Keratinocyte (primary cell): ENCODE measurements around the gene ZNF710. TPM values are rescaled to one million over a fixed set of nuclear protein-coding genes. Genes with fewer than 3 reads are reported as not detected.

ENCODE experiments used
- DNase-seq: peaks from one replicate; pipeline ENCODE4 v3.0.0-alpha.2; 2011; ENCODE audit warnings: low read depth, missing footprints, low spot score
- FAIRE-seq: peaks from 2 replicates; lab custom pipeline; 2011; peaks lifted over from hg19 to GRCh38; lab: Jason Lieb, UNC
- H2AFZ ChIP-seq: 2 replicates; pipeline ENCODE4 v1.6.0; 2012; ENCODE audit warnings: low read length, control low read depth, inconsistent platforms; ENCODE audit not compliant: control insufficient read depth
- H3K27ac ChIP-seq: 2 replicates; pipeline ENCODE4 v1.5.1; 2011; ENCODE audit warnings: low read length; ENCODE audit not compliant: control insufficient read depth, insufficient read depth
- H3K27me3 ChIP-seq: 3 replicates; pipeline ENCODE4 v1.6.0; 2011; ENCODE audit warnings: low read length; ENCODE audit not compliant: control insufficient read depth, insufficient read depth; ENCODE audit errors: extremely low read depth
- H3K36me3 ChIP-seq, 2 experiments: 2 replicates in 1 of 2; 3 replicates in 1 of 2; pipeline ENCODE4 v1.5.1; 2011; ENCODE audit warnings: low read length in 2 of 2, mild to moderate bottlenecking in 1 of 2; ENCODE audit not compliant: control insufficient read depth in 2 of 2, insufficient read depth in 2 of 2; ENCODE audit errors: extremely low read depth in 1 of 2
- H3K4me1 ChIP-seq: 3 replicates; pipeline ENCODE4 v1.5.1; 2011; ENCODE audit warnings: low read length; ENCODE audit not compliant: control insufficient read depth, insufficient read depth; ENCODE audit errors: extremely low read depth
- H3K4me2 ChIP-seq: 3 replicates; pipeline ENCODE4 v1.6.0; 2011; ENCODE audit warnings: low read depth, low read length; ENCODE audit not compliant: control insufficient read depth, insufficient read depth; ENCODE audit errors: extremely low read depth
- H3K4me3 ChIP-seq, 3 experiments: fragments of 200-600 bp in 1 of 3; sonication (generic) in 1 of 3; 2 replicates in 2 of 3; 3 replicates in 1 of 3; pipeline ENCODE4 v1.5.1; 2011 to 2016; ENCODE audit warnings: low read length in 3 of 3, mild to moderate bottlenecking in 3 of 3, control low read depth in 2 of 3, inconsistent platforms in 1 of 3, low read depth in 1 of 3, mixed read lengths in 1 of 3, mixed run types in 1 of 3, moderate library complexity in 1 of 3; ENCODE audit not compliant: control insufficient read depth in 2 of 3, insufficient read depth in 2 of 3; ENCODE audit errors: extremely low read depth in 1 of 3
- H3K79me2 ChIP-seq: 2 replicates; pipeline ENCODE4 v1.6.0; 2012; ENCODE audit warnings: low read length; ENCODE audit not compliant: control insufficient read depth, insufficient read depth
- H3K9ac ChIP-seq: 3 replicates; pipeline ENCODE4 v1.6.0; 2011; ENCODE audit warnings: low read length; ENCODE audit not compliant: control insufficient read depth, insufficient read depth; ENCODE audit errors: extremely low read depth
- H3K9me1 ChIP-seq: 3 replicates; pipeline ENCODE4 v1.6.0; 2011; ENCODE audit warnings: low read length; ENCODE audit not compliant: control insufficient read depth, insufficient read depth; ENCODE audit errors: extremely low read depth
- H3K9me3 ChIP-seq: 2 replicates; pipeline ENCODE4 v1.5.1; 2012; ENCODE audit warnings: low read depth, low read length; ENCODE audit not compliant: control insufficient read depth
- H4K20me1 ChIP-seq: 3 replicates; pipeline ENCODE4 v1.6.0; 2011; ENCODE audit warnings: low read length; ENCODE audit not compliant: control insufficient read depth, insufficient read depth; ENCODE audit errors: extremely low read depth
- EZH2 ChIP-seq: IDR thresholded peaks from one replicate; pipeline ENCODE4 v1.6.1; 2012; ENCODE audit warnings: inconsistent platforms, mild to moderate bottlenecking, low read length, moderate library complexity
- dilution Hi-C: fragments of 300-500 bp; cut with MboI; formaldehyde crosslinking; loops from one replicate; pipeline ENCODE4 v1.7.0; 2020; ENCODE audit warnings: low sequenced_read_pairs; ENCODE audit not compliant: extremely low pct_ligation_motif_present
- polyA plus RNA-seq, 5 experiments: library from polyadenylated mRNA; depleted of rRNA in 3 of 5; stranded (reverse) in 3 of 5; stranded (forward) in 1 of 5; unstranded in 1 of 5; fragments of >200 nt; gene quantifications; 1 replicate in 1 of 5; 2 replicates in 3 of 5; 3 replicates in 1 of 5; pipeline versions ENCODE4 v1.2.1 to v1.2.3, GENCODE V29; 2011 to 2012; ENCODE audit warnings: missing spikeins in 2 of 5, low read depth in 1 of 5, low replicate concordance in 1 of 5
- TF ChIP-seq, protein P1 (sequence below), 3 experiments: IDR thresholded peaks in 1 of 3; conservative IDR thresholded peaks in 1 of 3; optimal IDR thresholded peaks in 1 of 3; 2 replicates in 2 of 3; 3 replicates in 1 of 3; pipeline versions ENCODE3 to v1.5.1; 2011; ENCODE audit warnings: low read length in 3 of 3, mild to moderate bottlenecking in 3 of 3, moderate library complexity in 2 of 3, control low read depth in 1 of 3, inconsistent platforms in 1 of 3; ENCODE audit not compliant: insufficient read depth in 2 of 3; ENCODE audit errors: extremely low read depth in 1 of 3

ZNF710 gene
- polyA plus RNA-seq, 1 donor (not counting 4 experiments of a cell fraction or from before 2014, with no cell fraction given): 4.5 TPM

DNA sequence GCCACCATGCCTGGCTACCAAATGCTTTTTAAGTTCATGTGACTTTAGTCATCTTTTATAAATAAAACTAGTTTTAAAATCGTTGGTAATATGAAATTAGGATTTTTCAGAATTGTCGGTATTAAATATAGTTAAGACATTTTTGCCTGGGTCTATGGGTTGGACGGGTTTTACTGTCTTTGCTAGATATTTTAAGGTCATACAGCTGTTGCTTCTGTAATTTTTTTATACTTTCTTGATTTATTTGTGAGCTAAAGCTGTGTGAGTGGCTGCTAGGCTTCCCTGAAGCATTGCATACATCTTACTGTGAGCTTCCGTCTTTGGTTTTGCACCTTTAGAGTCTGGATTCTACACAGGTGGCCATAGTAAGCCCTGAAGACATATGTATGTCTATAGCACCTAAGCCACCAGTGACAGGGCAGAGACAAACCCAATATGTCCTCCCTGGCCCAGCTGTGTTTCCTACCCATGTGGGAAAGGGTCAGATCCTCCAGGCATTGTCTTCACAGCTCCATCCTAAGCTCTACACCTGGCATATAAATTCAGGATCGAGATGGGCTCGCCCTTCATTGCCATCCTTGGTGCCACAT lies 16.6 kb upstream of the ZNF710 start:
- no peak for FAIRE-seq

DNA sequence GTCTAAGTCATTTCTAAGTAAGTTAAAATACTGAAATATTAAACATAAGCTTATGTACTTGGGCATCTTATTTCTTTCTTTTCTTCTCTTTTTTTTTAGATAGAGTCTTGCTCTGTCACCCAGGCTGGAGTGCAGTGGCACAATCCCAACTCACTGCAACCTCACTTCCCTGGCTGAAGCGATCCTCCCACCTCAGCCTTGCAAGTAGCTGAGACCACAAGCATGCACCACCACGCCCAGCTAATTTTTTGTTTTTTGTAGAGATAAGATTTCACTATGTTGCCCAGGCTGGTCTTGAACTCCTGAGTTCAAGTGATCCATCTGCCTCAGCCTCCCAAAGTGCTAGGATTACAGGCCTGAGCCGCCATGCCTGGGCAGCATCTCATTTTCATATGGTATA lies 16.0 kb upstream of the ZNF710 start:
- Histone ChIP-seq H3K9me1 (no peaks in the 10 kb centered on the region), H2AFZ (no peak overlapping the region), H3K4me2 (no peak overlapping the region), H3K79me2 (no peaks in the 10 kb centered on the region), H3K36me3 (no peaks in the 10 kb centered on the region), H3K9ac (no peak overlapping the region), H3K27ac (no peak overlapping the region), H3K4me1 (no peaks in the 10 kb centered on the region), H3K4me3 (no peak overlapping the region), H4K20me1 (no peaks in the 10 kb centered on the region), H3K9me3 (no peaks in the 10 kb centered on the region), H3K27me3 (no peaks in the 10 kb centered on the region)
- DNase-seq: no peak
- TF ChIP-seq, protein P1, sequence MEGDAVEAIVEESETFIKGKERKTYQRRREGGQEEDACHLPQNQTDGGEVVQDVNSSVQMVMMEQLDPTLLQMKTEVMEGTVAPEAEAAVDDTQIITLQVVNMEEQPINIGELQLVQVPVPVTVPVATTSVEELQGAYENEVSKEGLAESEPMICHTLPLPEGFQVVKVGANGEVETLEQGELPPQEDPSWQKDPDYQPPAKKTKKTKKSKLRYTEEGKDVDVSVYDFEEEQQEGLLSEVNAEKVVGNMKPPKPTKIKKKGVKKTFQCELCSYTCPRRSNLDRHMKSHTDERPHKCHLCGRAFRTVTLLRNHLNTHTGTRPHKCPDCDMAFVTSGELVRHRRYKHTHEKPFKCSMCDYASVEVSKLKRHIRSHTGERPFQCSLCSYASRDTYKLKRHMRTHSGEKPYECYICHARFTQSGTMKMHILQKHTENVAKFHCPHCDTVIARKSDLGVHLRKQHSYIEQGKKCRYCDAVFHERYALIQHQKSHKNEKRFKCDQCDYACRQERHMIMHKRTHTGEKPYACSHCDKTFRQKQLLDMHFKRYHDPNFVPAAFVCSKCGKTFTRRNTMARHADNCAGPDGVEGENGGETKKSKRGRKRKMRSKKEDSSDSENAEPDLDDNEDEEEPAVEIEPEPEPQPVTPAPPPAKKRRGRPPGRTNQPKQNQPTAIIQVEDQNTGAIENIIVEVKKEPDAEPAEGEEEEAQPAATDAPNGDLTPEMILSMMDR (optimal IDR thresholded peaks at IDR 0.05 in 1 of 3, IDR thresholded peaks at IDR 0.05 in 1 of 3, conservative IDR thresholded peaks at IDR 0.05 in 1 of 3; ENCODE audit: extremely low read depth in 1 of 3, insufficient read depth in 2 of 3, low read length in 3 of 3): no peak
- no peak for TF ChIP-seq EZH2
- dilution Hi-C loops: no loop called here
- no peak for FAIRE-seq

More for the DNA sequence above, 16.6 kb upstream of the ZNF710 start:
- Histone ChIP-seq H2AFZ (no peak overlapping the region), H4K20me1 (no peaks in the 10 kb centered on the region), H3K4me3 (no peak overlapping the region), H3K27me3 (no peaks in the 10 kb centered on the region), H3K9me3 (no peaks in the 10 kb centered on the region), H3K9ac (no peak overlapping the region), H3K27ac (no peak overlapping the region), H3K79me2 (no peaks in the 10 kb centered on the region), H3K4me1 (no peaks in the 10 kb centered on the region), H3K9me1 (no peaks in the 10 kb centered on the region), H3K36me3 (no peaks in the 10 kb centered on the region), H3K4me2 (no peak overlapping the region)
- no peak for DNase-seq
- dilution Hi-C loops: no loop called here
- TF ChIP-seq EZH2: no peak
- TF ChIP-seq, protein P1 (optimal IDR thresholded peaks at IDR 0.05 in 1 of 3, IDR thresholded peaks at IDR 0.05 in 1 of 3, conservative IDR thresholded peaks at IDR 0.05 in 1 of 3; ENCODE audit: extremely low read depth in 1 of 3, insufficient read depth in 2 of 3, low read length in 3 of 3): no peak
